Fibroblast of gingiva (primary cell): ENCODE data around the gene WRAP73.

ENCODE experiments used
- DNase-seq: peaks from one replicate; pipeline ENCODE4 v3.0.0-alpha.2; 2011; ENCODE audit warnings: low read depth

The WRAP73 gene

GRCh38 chr1:3649342-3650247 is at the start of gene WRAP73:
Gene WRAP73 (minus strand): TSS chr1:3650103. CDS start chr1:3649999, 104 bp downstream.
- DNase-seq: peak; percentile 85

- DNase-seq: no peak
Measured at GRCh38 chr1:3699596-3699995, 49.7 kb upstream of the WRAP73 start.

- DNase-seq: no peak
Measured at GRCh38 chr1:3698660-3699408, 48.9 kb upstream of the WRAP73 start.

GRCh38 chr1:3697810-3698209 is 47.9 kb upstream of the WRAP73 start:
- DNase-seq: no peak

GRCh38 chr1:3697104-3697503 is 47.2 kb upstream of the WRAP73 start:
- no peak for DNase-seq

GRCh38 chr1:3696689-3697088 is 46.8 kb upstream of the WRAP73 start:
- DNase-seq: no peak

GRCh38 chr1:3695326-3696217 is 45.7 kb upstream of the WRAP73 start:
- DNase-seq: peak; percentile 10

- DNase-seq: no peak
Measured at GRCh38 chr1:3693321-3693720, 43.4 kb upstream of the WRAP73 start.

GRCh38 chr1:3692598-3692997 is 42.7 kb upstream of the WRAP73 start:
- DNase-seq: no peak

GRCh38 chr1:3691421-3692204 is 41.7 kb upstream of the WRAP73 start:
- DNase-seq: no peak

- no peak for DNase-seq
Measured at GRCh38 chr1:3690282-3691065, 40.6 kb upstream of the WRAP73 start.

GRCh38 chr1:3689138-3689750 is 39.3 kb upstream of the WRAP73 start:
- no peak for DNase-seq

- no peak for DNase-seq
Measured at GRCh38 chr1:3688356-3689137, 38.6 kb upstream of the WRAP73 start.

- no peak for DNase-seq
Measured at GRCh38 chr1:3687504-3687903, 37.6 kb upstream of the WRAP73 start.

- no peak for DNase-seq
Measured at GRCh38 chr1:3685906-3686305, 36.0 kb upstream of the WRAP73 start.

- DNase-seq: no peak
Measured at GRCh38 chr1:3685222-3685621, 35.3 kb upstream of the WRAP73 start.

GRCh38 chr1:3683992-3684391 is 34.1 kb upstream of the WRAP73 start:
- no peak for DNase-seq

- DNase-seq: no peak
Measured at GRCh38 chr1:3683197-3683596, 33.3 kb upstream of the WRAP73 start.
